KOPT-K1 (cell line): ENCODE results near the gene ZMYND8.

ENCODE experiments used
- H3K27ac ChIP-seq: fragments of 200-600 bp; sonication (generic); 2 replicates; pipeline ENCODE4 v1.5.1; 2016; ENCODE audit warnings: antibody characterized with exemption, mild to moderate bottlenecking, low read depth, low read length; ENCODE audit not compliant: poor library complexity, severe bottlenecking
- H3K36me3 ChIP-seq: fragments of 200-600 bp; sonication (generic); 2 replicates; pipeline ENCODE4 v1.5.1; 2017; ENCODE audit warnings: antibody characterized with exemption, mild to moderate bottlenecking, low read length, moderate library complexity; ENCODE audit not compliant: insufficient read depth
- H3K9me3 ChIP-seq: fragments of 200-600 bp; sonication (generic); 2 replicates; pipeline ENCODE4 v1.5.1; 2017; ENCODE audit warnings: antibody characterized with exemption, low read length, mild to moderate bottlenecking; ENCODE audit not compliant: insufficient read depth, poor library complexity, severe bottlenecking

ZMYND8 gene

DNA sequence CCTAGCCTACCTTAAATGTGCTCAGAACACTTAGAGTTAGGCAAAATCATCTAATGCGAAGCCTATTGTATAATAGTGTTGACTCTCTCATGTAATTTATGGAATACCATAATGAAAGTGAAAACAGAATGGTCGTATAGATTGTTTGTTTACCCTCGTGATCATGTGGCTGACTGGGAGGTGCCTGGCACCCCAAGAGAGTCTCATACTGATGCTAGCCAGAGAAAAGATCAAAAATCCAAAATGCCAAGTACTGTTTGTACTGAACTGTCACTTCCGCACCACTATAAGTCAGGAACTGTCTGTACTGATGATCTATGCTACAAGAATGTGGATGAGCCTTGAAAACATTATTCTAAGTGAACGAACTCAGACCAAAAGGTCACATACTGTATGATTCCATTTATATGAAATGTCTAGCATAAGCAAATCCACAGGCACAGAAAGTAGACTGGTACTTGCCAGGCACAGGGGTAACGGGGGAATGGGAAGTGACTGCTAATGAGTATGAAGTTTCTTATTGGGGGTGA is 22.4 kb downstream of the ZMYND8 start:
- Histone ChIP-seq H3K27ac (no peak overlapping the region), H3K9me3 (no peaks in the 10 kb centered on the region), H3K36me3 (peaks cover 37% of the 10 kb centered on the region)

DNA sequence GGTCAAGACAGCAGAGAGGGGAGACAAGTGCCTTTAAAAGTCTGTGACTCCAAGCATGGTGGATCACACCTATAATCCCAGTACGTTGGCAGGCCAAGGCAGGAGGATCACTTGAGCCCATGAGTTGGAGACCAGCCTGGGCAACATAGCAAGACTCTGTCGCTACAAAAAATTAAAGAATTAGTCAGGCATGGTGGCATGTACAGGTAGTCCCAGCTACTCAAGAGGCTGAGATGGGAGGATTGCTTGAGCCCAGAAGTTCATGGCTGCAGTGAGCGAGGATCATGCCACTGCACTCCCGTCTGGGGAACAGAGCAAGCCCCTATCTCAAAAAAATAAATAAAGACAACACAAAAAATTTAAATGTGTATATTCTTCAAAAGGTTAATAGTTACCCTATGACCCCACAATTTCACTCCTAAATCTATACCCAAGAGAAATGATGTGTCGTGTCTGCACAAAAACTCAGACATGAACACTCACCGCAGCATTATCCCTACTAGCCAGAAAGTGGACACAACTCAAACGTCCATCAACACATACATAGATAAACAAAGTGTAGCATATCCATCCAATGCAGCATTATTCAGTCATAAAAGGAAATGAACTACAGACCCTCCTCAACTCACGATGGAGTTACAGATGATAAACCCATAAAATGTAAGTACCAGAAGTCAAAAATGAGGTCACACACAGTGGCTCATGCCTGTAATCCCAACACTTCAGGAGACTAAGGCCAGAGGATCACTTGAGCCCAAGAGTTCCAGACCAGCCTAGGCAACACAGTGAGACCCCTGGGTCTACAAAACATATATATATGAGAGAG is 23.9 kb downstream of the ZMYND8 start:
- no peak overlapping the region for H3K27ac ChIP-seq
- H3K36me3 ChIP-seq = peaks cover 26% of the 10 kb centered on the region
- H3K9me3 ChIP-seq = no peaks in the 10 kb centered on the region

GRCh38 chr20:47330933-47331708 is 25.4 kb downstream of the ZMYND8 start:
- H3K27ac ChIP-seq = no peak overlapping the region

GRCh38 chr20:47330071-47330470 is 26.4 kb downstream of the ZMYND8 start:
- Histone ChIP-seq H3K27ac (no peak overlapping the region), H3K9me3 (no peaks in the 10 kb centered on the region), H3K36me3 (peaks cover 18% of the 10 kb centered on the region)

More at GRCh38 chr20:47330933-47331708, 25.4 kb downstream of the ZMYND8 start:
- Histone ChIP-seq H3K9me3 (no peaks in the 10 kb centered on the region), H3K36me3 (peaks cover 25% of the 10 kb centered on the region)

DNA sequence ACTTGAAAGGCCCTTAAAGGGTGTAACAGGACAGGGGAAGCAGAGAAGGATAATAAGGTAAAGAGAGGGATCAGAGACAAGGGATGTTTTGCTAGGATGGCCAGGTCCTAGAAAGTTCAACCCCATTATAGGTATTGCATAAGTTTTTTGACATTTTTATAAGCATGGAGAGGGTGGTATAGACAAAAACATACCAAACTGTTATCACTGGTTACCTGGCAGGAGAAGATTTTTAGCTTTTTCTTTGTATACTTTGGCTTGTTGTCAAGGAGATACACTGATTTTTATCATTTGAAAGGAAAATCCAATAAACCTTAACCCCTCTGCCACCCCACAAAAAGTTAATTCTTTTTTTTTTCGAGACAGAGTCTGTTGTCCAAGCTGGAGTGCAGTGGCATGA is 28.4 kb downstream of the ZMYND8 start:
- peaks cover 15% of the 10 kb centered on the region for H3K36me3 ChIP-seq
- no peak overlapping the region for H3K27ac ChIP-seq

DNA sequence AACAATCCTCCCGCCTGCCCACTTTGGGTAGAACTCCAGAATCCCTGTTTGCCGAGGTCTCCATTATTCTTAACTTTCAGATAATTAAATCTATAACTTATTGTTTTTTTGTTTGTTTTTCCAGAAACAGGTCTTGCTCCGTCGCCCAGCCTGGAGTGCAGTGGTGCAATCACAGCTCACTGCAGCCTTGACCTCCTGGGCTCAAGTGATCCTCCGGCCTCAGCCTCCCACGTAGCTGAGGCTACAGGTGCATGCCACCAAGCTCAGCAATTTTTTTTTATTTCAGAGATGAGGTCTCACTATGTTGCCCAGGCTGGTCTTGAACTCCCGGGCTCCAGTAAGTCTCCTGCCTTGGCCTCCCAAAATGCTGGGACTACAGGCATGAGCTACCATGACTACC is 28.8 kb downstream of the ZMYND8 start:
- H3K27ac ChIP-seq = no peak overlapping the region
- no peaks in the 10 kb centered on the region for H3K9me3 ChIP-seq
- H3K36me3 ChIP-seq = peaks cover 11% of the 10 kb centered on the region

More for the DNA sequence above, 28.4 kb downstream of the ZMYND8 start:
- H3K9me3 ChIP-seq = no peaks in the 10 kb centered on the region

DNA sequence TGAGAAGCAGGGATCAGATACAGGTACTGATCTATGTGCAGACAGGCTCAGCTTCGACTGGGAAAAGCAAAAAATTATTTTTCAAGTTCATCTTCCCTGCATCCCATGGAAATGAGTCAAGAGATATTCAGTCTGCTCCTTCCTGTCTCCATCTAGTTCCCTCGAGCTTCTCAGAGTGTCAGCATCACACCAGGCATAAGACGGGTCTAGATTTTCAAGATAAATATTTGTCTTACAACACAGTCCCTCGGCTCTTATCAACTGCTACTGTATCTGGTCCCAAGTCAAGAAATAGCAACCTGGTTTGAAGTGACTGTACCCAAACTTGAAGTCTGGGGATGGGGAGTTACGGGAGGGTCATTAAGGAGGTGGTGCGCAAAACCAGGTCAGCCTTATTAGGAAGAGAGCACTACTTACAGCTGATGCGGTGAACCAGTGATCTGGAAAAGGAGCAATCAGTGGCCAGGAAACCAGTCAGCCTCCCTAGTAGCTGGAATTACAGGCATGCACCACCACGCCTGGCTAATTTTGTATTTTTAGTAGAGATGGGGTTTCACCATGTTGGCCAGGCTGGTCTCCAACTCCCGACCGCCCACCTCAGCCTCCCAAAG is 29.7 kb downstream of the ZMYND8 start:
- Histone ChIP-seq H3K9me3 (no peaks in the 10 kb centered on the region), H3K27ac (no peak overlapping the region), H3K36me3 (peaks cover 5% of the 10 kb centered on the region; the same call in 1 of the 2 replicates)

GRCh38 chr20:47325242-47325641 is 31.3 kb downstream of the ZMYND8 start:
- Histone ChIP-seq H3K9me3 (no peaks in the 10 kb centered on the region), H3K27ac (no peak overlapping the region), H3K36me3 (peaks cover 5% of the 10 kb centered on the region; the same call in 1 of the 2 replicates)

DNA sequence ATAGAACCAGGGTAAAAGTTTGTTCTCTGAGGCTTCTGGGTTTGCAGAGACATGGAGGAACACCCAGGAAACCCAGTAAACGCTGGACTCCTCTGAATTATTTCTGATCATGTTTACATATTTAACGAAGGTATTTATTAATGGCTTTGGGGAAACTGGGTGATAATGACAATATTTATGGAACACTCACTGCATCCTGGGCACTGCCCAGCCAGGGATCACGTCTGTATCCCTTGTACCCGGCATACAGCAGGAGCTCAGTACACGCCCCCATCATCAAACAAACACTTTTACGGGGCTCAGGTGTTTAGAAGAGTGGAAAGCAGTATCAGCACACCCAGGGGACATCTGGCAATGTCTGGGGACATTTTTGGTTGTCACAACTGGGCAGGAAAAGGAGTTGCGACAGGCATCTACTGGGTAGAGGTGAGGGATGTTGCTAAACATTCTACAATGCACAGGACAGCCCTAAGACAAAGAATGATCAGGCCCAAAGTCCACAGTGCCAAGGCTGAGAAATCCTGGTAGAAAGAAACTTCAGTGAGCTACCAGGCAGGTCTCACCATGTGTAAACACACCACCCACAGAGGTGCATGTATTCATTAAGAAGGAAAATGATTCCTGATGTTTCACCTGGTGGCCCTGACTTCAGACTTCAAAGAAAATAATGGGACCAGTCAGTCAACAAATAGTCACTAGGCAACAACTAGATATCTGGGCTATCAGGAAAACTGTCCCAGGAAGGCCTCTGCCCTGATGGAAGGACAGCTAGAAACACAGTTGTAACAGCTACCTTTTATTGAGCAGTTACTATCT is 35.3 kb downstream of the ZMYND8 start:
- Histone ChIP-seq H3K36me3 (no peaks in the 10 kb centered on the region), H3K9me3 (no peaks in the 10 kb centered on the region), H3K27ac (no peak overlapping the region)

GRCh38 chr20:47319517-47320252 is 36.8 kb downstream of the ZMYND8 start:
- Histone ChIP-seq H3K27ac (no peak overlapping the region), H3K36me3 (no peaks in the 10 kb centered on the region), H3K9me3 (no peaks in the 10 kb centered on the region)

GRCh38 chr20:47318586-47319516 is 37.6 kb downstream of the ZMYND8 start:
- Histone ChIP-seq H3K36me3 (no peaks in the 10 kb centered on the region), H3K9me3 (no peaks in the 10 kb centered on the region), H3K27ac (no peak overlapping the region)

- no peaks in the 10 kb centered on the region for H3K36me3 ChIP-seq
These were observed 38.4 kb downstream of the ZMYND8 start for GRCh38 chr20:47318027-47318585.

More at GRCh38 chr20:47318027-47318585, 38.4 kb downstream of the ZMYND8 start:
- Histone ChIP-seq H3K9me3 (no peaks in the 10 kb centered on the region), H3K27ac (no peak overlapping the region)
